Neural crest cell (in vitro differentiated cells): Measurements from ENCODE around the gene E2F6. TPM values are rescaled to one million over a fixed set of nuclear protein-coding genes. Genes with fewer than 3 reads are reported as not detected.

Experiments
- DNase-seq: peaks from one replicate; pipeline ENCODE4 v3.0.0; 2021; ENCODE audit warnings: low read depth, mixed read lengths, low spot score
- H3K27ac Mint-ChIP-seq: one replicate; pipeline ENCODE4 v1.8.0; 2021; ENCODE audit warnings: mild to moderate bottlenecking, mixed read lengths; ENCODE audit not compliant: unreplicated experiment
- H3K27me3 Mint-ChIP-seq: 2 replicates; pipeline ENCODE4 v1.8.0; 2021; ENCODE audit warnings: low read depth, mild to moderate bottlenecking, mixed read lengths
- H3K36me3 Mint-ChIP-seq: 2 replicates; pipeline ENCODE4 v1.8.0; 2021; ENCODE audit warnings: low read depth, mild to moderate bottlenecking, mixed read lengths
- H3K4me1 Mint-ChIP-seq: 2 replicates; pipeline ENCODE4 v1.8.0; 2021; ENCODE audit warnings: mixed read lengths
- H3K4me3 Mint-ChIP-seq: one replicate; pipeline ENCODE4 v1.8.0; 2021; ENCODE audit warnings: mild to moderate bottlenecking, mixed read lengths
- H3K9me3 Mint-ChIP-seq: 2 replicates; pipeline ENCODE4 v1.8.0; 2021; ENCODE audit warnings: mixed read lengths
- total RNA-seq: library from RNA; stranded (reverse); gene quantifications from 2 replicates; pipeline ENCODE4 v1.2.1, GENCODE V29; 2021
- TF ChIP-seq, protein P1 (sequence below): fragments of 200-600 bp; sonication (generic); conservative IDR thresholded peaks from 2 replicates; pipeline ENCODE4 v1.5.0; 2021; ENCODE audit warnings: antibody characterized with exemption, mild to moderate bottlenecking

E2F6 gene
- total RNA-seq, 1 donor from 2014 or later = 28.5 TPM

DNA sequence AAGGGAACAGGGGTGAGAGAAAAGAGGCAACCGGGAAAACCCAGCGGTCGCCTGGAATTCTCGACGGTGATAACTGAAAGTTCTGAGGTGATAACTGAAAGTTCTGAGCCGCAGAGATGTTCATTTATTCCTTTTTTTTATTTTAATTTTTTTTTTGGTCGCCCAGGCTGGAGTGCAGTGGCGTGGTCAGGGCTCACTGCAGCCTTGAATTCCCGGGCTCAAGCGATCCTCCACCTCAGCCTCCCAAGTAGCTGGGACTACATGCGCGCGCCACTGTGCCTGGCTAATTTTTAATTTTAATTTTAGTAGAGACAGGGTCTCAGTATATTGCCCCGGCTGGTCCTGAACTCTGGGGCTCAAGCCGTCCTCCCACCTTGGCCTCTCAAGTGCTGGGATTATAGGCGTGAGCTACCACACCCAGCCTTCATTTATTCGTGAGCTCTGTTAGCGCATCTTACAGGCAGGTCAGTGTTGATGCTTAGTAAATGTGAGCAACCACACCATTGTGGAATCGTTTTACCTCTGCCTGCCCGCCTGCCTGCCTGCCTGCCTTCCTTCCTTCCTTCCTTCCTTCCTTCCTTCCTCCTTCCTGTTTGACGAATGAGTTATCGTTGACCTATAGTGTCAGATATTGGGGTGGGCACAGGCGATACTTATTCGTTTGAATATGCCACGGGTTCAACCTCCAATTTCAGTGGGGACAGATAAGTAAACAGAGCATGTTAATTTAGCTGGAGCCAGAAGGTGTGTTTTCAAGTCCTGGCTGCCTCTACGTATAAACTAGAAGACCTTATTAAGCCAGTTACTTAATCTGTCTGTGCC is 557 bp upstream of the E2F6 start:
- H3K27me3 Mint-ChIP-seq = no peaks in the 10 kb centered on the region
- H3K4me3 Mint-ChIP-seq = peak overlapping the region; percentile 95
- peaks cover 52% of the 10 kb centered on the region for H3K4me1 Mint-ChIP-seq
- peaks cover 23% of the 10 kb centered on the region for H3K36me3 Mint-ChIP-seq
- TF ChIP-seq, protein P1, sequence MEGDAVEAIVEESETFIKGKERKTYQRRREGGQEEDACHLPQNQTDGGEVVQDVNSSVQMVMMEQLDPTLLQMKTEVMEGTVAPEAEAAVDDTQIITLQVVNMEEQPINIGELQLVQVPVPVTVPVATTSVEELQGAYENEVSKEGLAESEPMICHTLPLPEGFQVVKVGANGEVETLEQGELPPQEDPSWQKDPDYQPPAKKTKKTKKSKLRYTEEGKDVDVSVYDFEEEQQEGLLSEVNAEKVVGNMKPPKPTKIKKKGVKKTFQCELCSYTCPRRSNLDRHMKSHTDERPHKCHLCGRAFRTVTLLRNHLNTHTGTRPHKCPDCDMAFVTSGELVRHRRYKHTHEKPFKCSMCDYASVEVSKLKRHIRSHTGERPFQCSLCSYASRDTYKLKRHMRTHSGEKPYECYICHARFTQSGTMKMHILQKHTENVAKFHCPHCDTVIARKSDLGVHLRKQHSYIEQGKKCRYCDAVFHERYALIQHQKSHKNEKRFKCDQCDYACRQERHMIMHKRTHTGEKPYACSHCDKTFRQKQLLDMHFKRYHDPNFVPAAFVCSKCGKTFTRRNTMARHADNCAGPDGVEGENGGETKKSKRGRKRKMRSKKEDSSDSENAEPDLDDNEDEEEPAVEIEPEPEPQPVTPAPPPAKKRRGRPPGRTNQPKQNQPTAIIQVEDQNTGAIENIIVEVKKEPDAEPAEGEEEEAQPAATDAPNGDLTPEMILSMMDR = no peak
- DNase-seq = no peak
- H3K27ac Mint-ChIP-seq = no peak overlapping the region
- H3K9me3 Mint-ChIP-seq = peaks cover 4% of the 10 kb centered on the region

DNA sequence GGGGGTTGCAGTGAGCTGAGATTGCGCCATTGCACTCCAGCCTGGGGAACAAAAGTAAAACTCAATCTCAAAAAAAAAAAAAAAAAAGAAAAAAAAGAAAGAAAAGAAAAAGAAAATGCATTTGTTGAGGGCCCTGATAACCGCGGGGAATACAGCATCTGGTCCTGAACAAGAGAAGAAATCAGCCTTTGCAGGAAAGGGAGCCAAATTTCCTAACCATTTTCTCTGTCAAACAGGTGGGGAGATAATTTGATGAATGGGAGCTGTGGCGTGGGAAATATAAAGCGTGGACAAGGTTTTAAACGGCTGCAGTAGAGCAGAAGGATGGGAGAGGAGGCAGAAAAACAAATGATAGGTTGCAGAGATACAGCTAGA is 864 bp downstream of the E2F6 start:
- Mint-ChIP-seq H3K36me3 (peaks cover 23% of the 10 kb centered on the region), H3K4me3 (peak overlapping the region; percentile 95), H3K9me3 (peaks cover 4% of the 10 kb centered on the region), H3K27ac (peak overlapping the region; percentile 86), H3K27me3 (no peaks in the 10 kb centered on the region), H3K4me1 (peaks cover 59% of the 10 kb centered on the region)
- no peak for DNase-seq
- TF ChIP-seq, protein P1 = no peak

DNA sequence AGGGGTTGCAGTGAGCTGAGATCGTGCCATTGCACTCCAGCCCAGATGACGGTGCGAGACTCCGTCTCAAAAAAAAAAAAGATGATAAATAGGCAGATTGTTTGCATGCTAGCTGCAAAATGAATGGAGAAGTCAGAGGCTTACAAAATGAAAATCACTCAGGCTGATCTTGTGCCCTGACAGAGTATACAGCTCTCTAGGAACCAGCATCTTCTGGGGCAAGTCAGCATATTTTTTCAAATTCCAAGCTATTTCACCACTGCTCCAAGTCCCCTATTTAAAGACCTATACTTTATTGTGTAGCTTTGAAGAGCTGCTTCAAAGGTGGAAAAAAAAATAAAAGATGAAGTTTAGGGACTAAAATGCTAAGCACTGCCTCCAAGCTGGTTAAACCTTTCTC is 6.1 kb downstream of the E2F6 start:
- H3K9me3 Mint-ChIP-seq = no peaks in the 10 kb centered on the region
- DNase-seq = no peak
- TF ChIP-seq, protein P1 = no peak
- H3K36me3 Mint-ChIP-seq = peaks cover 20% of the 10 kb centered on the region
- H3K27me3 Mint-ChIP-seq = no peaks in the 10 kb centered on the region
- no peak overlapping the region for H3K27ac Mint-ChIP-seq
- no peak overlapping the region for H3K4me3 Mint-ChIP-seq
- peaks cover 71% of the 10 kb centered on the region for H3K4me1 Mint-ChIP-seq

DNA sequence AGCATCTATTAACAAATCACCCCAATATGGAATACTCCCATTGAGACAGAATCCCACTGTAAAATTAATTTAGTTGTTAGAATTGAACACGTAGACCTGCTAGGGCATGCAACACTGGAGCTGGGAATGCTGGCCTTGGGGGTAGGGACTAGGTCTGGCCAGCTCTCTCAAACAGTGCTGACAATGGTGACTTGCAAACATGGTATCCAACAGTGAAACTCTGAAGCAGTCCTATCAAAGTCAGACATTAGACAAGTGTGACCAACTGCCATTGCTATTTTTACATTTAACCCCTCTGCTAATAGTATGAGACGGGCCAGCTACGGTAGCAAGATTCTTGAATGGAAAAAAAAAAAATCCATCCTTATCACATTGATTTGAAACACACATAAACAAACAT is 7.2 kb downstream of the E2F6 start:
- H3K27ac Mint-ChIP-seq = no peak overlapping the region
- H3K4me3 Mint-ChIP-seq = no peak overlapping the region
- H3K9me3 Mint-ChIP-seq = no peaks in the 10 kb centered on the region
- no peaks in the 10 kb centered on the region for H3K27me3 Mint-ChIP-seq
- DNase-seq = no peak
- H3K4me1 Mint-ChIP-seq = peaks cover 61% of the 10 kb centered on the region
- peaks cover 13% of the 10 kb centered on the region for H3K36me3 Mint-ChIP-seq
- TF ChIP-seq, protein P1 = no peak

DNA sequence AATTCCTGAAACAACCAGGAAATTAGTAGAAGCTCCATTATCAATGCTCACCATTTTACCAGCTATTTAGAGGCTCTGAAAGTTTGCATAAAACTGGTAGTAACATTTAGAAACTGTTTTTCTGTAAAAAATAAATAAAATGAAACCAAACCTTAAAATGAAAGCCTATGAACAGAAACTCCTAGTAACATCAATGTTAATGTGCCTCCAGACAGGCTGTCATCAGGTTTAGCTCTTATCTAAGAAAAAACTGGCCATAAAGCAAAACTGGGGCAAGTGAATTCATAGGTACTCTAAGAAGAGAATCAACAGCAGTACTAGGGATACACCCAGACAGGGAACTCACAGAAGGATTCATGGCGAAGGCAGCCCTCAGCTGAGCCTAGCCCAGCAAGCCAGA is 8.0 kb downstream of the E2F6 start:
- Mint-ChIP-seq H3K36me3 (peaks cover 6% of the 10 kb centered on the region), H3K27ac (no peak overlapping the region), H3K9me3 (no peaks in the 10 kb centered on the region)

More for the DNA sequence above, 8.0 kb downstream of the E2F6 start:
- DNase-seq = no peak
- H3K4me1 Mint-ChIP-seq = peaks cover 52% of the 10 kb centered on the region
- no peaks in the 10 kb centered on the region for H3K27me3 Mint-ChIP-seq
- H3K4me3 Mint-ChIP-seq = no peak overlapping the region
- TF ChIP-seq, protein P1 = no peak
